CD4-positive, alpha-beta T cell treated with Interleukin-1 beta for 1 hour (primary cell): Measurements from ENCODE around the gene WDR70.
"Not testable (repeated sequence)": the region's sequence is repeated elsewhere in the genome, so short reads cannot be mapped to it uniquely, and the experiment has no call there.

Experiments
- DNase-seq, 2 donors: peaks; one replicate each; pipeline ENCODE4 v3.0.0-alpha.2; 2020 to 2022

Gene WDR70

GRCh38 chr5:37518356-37518755 lies 139.2 kb downstream of the WDR70 start:
- not testable (repeated sequence) for DNase-seq

GRCh38 chr5:37519304-37519703 lies 140.2 kb downstream of the WDR70 start:
- DNase-seq: no peak

GRCh38 chr5:37519807-37520206 lies 140.7 kb downstream of the WDR70 start:
- DNase-seq: no peak

GRCh38 chr5:37520811-37521210 lies 141.7 kb downstream of the WDR70 start:
- no peak for DNase-seq

- DNase-seq: no peak
Observed at GRCh38 chr5:37532976-37533740, 154.0 kb downstream of the WDR70 start.

- no peak for DNase-seq
Observed at GRCh38 chr5:37533851-37534250, 154.7 kb downstream of the WDR70 start.

- DNase-seq: no peak
Observed at GRCh38 chr5:37539459-37539858, 160.3 kb downstream of the WDR70 start.

- DNase-seq: no peak
Observed at GRCh38 chr5:37543216-37543615, 164.1 kb downstream of the WDR70 start.

- DNase-seq: no peak
Observed at GRCh38 chr5:37549411-37549810, 170.3 kb downstream of the WDR70 start.

GRCh38 chr5:37552161-37552560 lies 173.0 kb downstream of the WDR70 start:
- no peak for DNase-seq

- DNase-seq: no peak
Observed at GRCh38 chr5:37552770-37553719, 173.9 kb downstream of the WDR70 start.

GRCh38 chr5:37553720-37554404 lies 174.7 kb downstream of the WDR70 start:
- DNase-seq: no peak

GRCh38 chr5:37554405-37554739 lies 175.3 kb downstream of the WDR70 start:
- no peak for DNase-seq

GRCh38 chr5:37554938-37555337 lies 175.8 kb downstream of the WDR70 start:
- DNase-seq: no peak

GRCh38 chr5:37557734-37558293 lies 178.7 kb downstream of the WDR70 start:
- DNase-seq: no peak

- no peak for DNase-seq
Observed at GRCh38 chr5:37565062-37565670, 186.0 kb downstream of the WDR70 start.

- no peak for DNase-seq
Observed at GRCh38 chr5:37567566-37567965, 188.4 kb downstream of the WDR70 start.

- DNase-seq: no peak
Observed at GRCh38 chr5:37568018-37568753, 189.1 kb downstream of the WDR70 start.

- no peak for DNase-seq
Observed at GRCh38 chr5:37568893-37569292, 189.8 kb downstream of the WDR70 start.

- DNase-seq: no peak
Observed at GRCh38 chr5:37569466-37569865, 190.3 kb downstream of the WDR70 start.

- DNase-seq: no peak
Observed at GRCh38 chr5:37570597-37570996, 191.5 kb downstream of the WDR70 start.

GRCh38 chr5:37571985-37572384 lies 192.9 kb downstream of the WDR70 start:
- DNase-seq: no peak
